Measurements from ENCODE around the gene ALPG. TPM values are rescaled to one million over a fixed set of nuclear protein-coding genes. Genes with fewer than 3 reads are reported as not detected.

Gene ALPG
- total and polyA plus RNA-seq, 9 of the 15 experiments (the other 6 are each of a cell fraction or from before 2014, with no cell fraction given) = not detected

DNA sequence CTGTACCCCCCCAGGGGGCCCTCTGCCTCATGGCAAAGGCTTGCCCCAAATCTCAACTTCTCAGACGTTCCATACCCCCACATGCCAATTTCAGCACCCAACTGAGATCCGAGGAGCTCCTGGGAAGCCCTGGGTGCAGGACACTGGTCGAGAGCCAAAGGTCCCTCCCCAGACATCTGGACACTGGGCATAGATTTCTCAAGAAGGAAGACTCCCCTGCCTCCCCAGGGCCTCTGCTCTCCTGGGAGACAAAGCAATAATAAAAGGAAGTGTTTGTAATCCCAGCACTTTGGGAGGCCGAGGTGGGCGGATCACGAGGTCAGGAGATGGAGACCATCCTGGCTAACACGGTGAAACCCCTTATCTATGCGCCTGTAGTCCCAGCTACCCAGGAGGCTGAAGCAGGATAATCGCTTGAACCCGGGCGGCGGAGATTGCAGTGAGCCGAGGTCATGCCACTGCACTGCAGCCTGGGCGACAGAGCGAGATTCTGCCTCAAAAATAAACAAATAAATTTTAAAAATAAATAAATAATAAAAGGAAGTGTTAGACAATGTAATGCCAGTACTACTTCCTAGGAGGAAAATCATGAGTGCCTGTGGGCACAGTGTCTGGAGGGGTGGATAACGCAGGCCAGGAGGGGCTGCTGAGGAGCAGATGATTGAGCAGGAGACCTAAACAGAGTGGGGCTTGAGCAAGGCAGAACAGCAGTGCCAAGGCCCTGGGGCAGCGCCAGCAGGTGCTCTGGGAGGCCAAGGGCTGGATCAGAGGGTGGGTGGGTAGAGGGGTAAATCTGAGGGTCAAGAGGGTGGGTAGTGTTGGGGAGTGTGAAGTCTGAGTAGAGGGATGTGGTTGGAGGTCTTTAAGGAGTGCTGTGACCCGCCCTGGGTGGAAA lies 24.1 kb upstream of the ALPG start (continued):
- TF ChIP-seq, protein P1, sequence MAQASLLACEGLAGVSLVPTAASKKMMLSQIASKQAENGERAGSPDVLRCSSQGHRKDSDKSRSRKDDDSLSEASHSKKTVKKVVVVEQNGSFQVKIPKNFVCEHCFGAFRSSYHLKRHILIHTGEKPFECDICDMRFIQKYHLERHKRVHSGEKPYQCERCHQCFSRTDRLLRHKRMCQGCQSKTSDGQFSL (CRISPR knock-in tag; IDR thresholded peaks at IDR 0.05) = no peak
- TF ChIP-seq, protein P1 (tag; IDR thresholded peaks at IDR 0.05) = no peak
- TF ChIP-seq ATF7 (IDR thresholded peaks at IDR 0.05) (no peak), ZNF232 (CRISPR knock-in tag; IDR thresholded peaks at IDR 0.05) (no peak)

DNA sequence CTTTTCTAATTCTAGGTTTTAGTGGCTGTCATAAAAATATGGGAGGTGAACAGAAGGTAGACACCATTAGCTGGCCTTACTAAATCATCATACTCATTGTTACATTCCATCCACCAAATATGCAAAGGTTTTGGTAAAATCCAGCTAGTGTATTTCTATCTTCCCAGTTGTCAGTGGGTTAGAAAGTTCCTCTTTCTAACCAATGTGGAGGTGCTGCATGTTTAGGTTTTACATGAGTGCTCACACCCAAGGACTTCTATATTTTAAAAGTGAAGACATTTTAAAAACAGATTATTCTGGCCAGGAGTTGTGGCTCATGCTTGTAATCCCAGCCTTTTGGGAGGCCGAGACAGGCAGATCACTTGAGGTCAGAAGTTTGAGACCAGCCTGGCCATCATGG lies 22.2 kb upstream of the ALPG start:
- no peaks in the 10 kb centered on the region for H3K9me1 ChIP-seq (ENCODE audit: control insufficient read depth, insufficient read depth, low read length)
- H3K4me3 ChIP-seq = no peak overlapping the region
- H3K9me3 ChIP-seq (replicated peaks; ENCODE audit: control insufficient read depth, insufficient read depth, low read depth, low read length) = no peaks in the 10 kb centered on the region
- no peak overlapping the region for H2AFZ ChIP-seq (ENCODE audit: low read depth, low read length)
- peaks cover 4 to 22% of the 10 kb centered on the region in 2 experiments; a peak in 4 of 5 replicates for H3K27me3 ChIP-seq (ENCODE audit: control insufficient read depth in 2 of 2, insufficient read depth in 2 of 2, low read length in 2 of 2)
- ATAC-seq (no peak), FAIRE-seq (no peak), DNase-seq (ENCODE audit: extremely low read depth in 1 of 4, low spot score in 3 of 4) (no peak)
- no peak overlapping the region for H3K9ac ChIP-seq (ENCODE audit: insufficient read depth in 1 of 2, low read depth in 2 of 2, low read length in 2 of 2)
- ChIA-PET POLR2A (no interaction called here), CTCF (ENCODE audit: low intra/inter-chr PET ratio) (no interaction called here)
- peaks cover 0 to 14% of the 10 kb centered on the region in 2 experiments; a peak in 1 of 5 replicates for H3K4me1 ChIP-seq (replicated peaks in 1 of 2; ENCODE audit: control insufficient read depth in 2 of 2, insufficient read depth in 2 of 2, low read length in 2 of 2)
- in situ Hi-C loops (cut with MboI) = no loop called here
- intact Hi-C loops (cut with micrococcal nuclease) = no loop called here
- no peak overlapping the region for H3K4me2 ChIP-seq (ENCODE audit: insufficient read depth, low read length)
- H4K20me1 ChIP-seq (replicated peaks; ENCODE audit: control insufficient read depth, insufficient read depth, low read length) = no peaks in the 10 kb centered on the region
- H3K79me2 ChIP-seq (ENCODE audit: control insufficient read depth, insufficient read depth, low read length) = no peaks in the 10 kb centered on the region
- BruUV-seq (replicated peaks) = no TSS peak
- H3K36me3 ChIP-seq (ENCODE audit: control insufficient read depth, insufficient read depth, low read length) = no peaks in the 10 kb centered on the region
- H3K27ac ChIP-seq (ENCODE audit: extremely low read depth, low read depth, low read length) = no peak overlapping the region
- WGBS (ENCODE audit: insufficient coverage, low coverage, missing lambda C conversion rate) = 0% methylated on average over 1 of the region's 1 CpG
- TF ChIP-seq, protein P2, sequence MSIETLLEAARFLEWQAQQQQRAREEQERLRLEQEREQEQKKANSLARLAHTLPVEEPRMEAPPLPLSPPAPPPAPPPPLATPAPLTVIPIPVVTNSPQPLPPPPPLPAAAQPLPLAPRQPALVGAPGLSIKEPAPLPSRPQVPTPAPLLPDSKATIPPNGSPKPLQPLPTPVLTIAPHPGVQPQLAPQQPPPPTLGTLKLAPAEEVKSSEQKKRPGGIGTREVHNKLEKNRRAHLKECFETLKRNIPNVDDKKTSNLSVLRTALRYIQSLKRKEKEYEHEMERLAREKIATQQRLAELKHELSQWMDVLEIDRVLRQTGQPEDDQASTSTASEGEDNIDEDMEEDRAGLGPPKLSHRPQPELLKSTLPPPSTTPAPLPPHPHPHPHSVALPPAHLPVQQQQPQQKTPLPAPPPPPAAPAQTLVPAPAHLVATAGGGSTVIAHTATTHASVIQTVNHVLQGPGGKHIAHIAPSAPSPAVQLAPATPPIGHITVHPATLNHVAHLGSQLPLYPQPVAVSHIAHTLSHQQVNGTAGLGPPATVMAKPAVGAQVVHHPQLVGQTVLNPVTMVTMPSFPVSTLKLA (conservative IDR thresholded peaks at IDR 0.05) = no peak
- no peak for TF ChIP-seq POLR2AphosphoS5 (IDR thresholded peaks at IDR 0.05; ENCODE audit: control insufficient read depth, insufficient read depth, low read depth, low read length)
- TF ChIP-seq PHB2 (IDR thresholded peaks at IDR 0.05; ENCODE audit: low read depth) = no peak
- TF ChIP-seq, protein P3, sequence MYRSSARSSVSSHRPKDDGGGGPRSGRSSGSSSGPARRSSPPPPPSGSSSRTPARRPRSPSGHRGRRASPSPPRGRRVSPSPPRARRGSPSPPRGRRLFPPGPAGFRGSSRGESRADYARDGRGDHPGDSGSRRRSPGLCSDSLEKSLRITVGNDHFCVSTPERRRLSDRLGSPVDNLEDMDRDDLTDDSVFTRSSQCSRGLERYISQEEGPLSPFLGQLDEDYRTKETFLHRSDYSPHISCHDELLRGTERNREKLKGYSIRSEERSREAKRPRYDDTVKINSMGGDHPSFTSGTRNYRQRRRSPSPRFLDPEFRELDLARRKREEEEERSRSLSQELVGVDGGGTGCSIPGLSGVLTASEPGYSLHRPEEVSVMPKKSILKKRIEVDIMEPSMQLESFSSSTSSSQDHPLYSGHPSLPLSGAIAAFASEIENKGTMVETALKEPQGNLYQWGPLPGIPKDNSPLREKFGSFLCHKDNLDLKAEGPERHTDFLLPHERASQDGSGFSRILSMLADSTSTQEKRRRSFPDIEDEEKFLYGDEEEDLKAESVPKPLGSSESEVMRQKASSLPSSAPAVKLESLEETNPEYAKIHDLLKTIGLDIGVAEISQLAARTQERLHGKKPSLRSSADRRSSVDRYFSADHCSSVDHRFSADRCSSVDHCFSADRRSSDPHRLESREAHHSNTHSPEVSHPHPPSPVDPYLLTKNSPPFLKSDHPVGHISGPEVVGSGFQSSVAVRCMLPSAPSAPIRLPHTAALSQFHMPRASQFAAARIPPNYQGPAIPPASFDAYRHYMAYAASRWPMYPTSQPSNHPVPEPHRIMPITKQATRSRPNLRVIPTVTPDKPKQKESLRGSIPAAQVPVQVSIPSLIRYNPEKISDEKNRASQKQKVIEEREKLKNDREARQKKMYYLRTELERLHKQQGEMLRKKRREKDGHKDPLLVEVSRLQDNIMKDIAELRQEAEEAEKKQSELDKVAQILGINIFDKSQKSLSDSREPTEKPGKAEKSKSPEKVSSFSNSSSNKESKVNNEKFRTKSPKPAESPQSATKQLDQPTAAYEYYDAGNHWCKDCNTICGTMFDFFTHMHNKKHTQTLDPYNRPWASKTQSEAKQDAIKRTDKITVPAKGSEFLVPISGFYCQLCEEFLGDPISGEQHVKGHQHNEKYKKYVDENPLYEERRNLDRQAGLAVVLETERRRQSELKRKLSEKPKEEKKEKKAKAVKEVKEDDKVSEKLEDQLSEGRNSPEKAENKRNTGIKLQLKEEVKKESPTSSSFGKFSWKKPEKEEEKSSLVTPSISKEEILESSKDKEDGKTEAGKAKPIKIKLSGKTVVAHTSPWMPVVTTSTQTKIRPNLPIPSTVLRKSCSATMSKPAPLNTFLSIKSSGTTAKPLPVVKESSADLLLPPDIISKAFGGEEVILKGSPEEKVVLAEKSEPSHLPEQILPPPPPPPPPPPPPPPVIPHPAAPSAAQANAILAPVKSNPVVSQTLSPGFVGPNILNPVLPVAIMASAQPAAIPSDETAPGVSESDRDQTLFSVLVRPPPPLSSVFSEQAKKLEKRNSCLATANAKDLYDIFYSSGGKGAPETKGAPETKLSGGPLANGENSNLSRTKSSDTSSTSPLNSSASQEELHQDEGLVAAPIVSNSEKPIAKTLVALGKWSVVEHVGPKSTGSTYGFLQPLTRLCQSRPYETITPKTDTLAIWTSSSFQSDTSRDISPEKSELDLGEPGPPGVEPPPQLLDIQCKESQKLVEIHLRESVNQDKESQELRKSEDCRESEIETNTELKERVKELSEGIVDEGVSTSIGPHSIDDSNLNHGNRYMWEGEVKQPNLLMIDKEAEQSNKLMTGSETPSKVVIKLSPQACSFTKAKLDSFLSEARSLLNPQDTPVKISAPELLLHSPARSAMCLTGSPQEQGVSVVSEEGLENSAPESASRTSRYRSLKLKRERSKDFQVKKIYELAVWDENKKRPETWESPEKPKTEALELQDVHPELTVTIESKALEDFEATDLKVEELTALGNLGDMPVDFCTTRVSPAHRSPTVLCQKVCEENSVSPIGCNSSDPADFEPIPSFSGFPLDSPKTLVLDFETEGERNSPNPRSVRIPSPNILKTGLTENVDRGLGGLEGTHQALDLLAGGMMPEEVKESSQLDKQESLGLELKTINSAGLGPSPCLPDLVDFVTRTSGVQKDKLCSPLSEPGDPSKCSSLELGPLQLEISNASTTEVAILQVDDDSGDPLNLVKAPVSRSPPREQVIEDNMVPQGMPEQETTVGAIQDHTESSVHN (IDR thresholded peaks at IDR 0.05; ENCODE audit: borderline replicate concordance in 1 of 2, low read depth in 1 of 2) = no peak
